ENCODE results near the gene ZWILCH.

DNA sequence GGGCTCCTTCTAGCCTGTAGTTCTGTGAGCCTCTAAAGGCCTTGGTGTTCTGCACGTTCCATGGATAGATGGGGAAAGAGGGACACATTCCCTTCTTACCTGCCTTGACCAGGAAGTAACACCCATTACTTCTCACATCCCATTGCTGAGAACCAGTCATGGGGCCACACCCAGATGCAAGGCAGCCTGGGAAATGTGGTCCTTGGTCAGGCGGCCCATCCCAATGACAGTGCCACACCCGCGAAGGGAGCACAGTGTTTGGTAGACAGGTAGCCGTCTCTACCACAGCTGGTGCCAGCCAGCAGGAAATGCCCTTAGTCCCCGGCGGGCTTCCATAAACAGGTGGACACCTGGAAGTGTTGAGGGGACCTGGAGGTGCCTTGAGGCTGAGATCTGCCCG lies 83.8 kb downstream of the ZWILCH start:
- TF ChIP-seq, protein P1, sequence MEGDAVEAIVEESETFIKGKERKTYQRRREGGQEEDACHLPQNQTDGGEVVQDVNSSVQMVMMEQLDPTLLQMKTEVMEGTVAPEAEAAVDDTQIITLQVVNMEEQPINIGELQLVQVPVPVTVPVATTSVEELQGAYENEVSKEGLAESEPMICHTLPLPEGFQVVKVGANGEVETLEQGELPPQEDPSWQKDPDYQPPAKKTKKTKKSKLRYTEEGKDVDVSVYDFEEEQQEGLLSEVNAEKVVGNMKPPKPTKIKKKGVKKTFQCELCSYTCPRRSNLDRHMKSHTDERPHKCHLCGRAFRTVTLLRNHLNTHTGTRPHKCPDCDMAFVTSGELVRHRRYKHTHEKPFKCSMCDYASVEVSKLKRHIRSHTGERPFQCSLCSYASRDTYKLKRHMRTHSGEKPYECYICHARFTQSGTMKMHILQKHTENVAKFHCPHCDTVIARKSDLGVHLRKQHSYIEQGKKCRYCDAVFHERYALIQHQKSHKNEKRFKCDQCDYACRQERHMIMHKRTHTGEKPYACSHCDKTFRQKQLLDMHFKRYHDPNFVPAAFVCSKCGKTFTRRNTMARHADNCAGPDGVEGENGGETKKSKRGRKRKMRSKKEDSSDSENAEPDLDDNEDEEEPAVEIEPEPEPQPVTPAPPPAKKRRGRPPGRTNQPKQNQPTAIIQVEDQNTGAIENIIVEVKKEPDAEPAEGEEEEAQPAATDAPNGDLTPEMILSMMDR (IDR thresholded peaks at IDR 0.05) = no peak
- no peak for TF ChIP-seq POLR2A (IDR thresholded peaks at IDR 0.05)
